Measurements from ENCODE around the gene CACNB2.

Gene CACNB2

DNA sequence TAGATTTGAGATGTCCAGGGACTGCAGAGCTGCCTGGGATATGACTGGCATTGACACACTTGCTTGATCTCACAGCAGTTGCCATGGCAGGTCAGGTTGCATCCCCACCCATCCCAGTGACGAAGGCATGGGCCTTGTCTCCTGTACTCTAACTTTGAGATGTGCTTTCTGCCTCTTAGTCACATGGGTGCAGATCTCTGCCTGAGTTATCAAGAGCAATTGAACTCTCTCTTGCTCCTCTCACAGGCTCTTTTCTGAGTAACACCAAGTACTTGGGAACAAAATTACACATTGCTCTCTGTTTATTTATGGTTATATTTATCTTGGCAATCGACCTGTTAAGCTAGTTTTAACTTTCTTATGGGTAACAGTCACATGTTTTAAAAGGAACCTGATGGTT, 273.8 kb downstream of the CACNB2 start:
- Mint-ChIP-seq H3K27me3 (ENCODE audit: low read depth) (no peaks in the 10 kb centered on the region), H3K9me3 (no peaks in the 10 kb centered on the region), H3K4me1 (no peaks in the 10 kb centered on the region), H3K36me3 (ENCODE audit: low read depth) (no peaks in the 10 kb centered on the region), H3K27ac (no peak overlapping the region), H3K4me3 (no peak overlapping the region)
- TF ChIP-seq, protein P1, sequence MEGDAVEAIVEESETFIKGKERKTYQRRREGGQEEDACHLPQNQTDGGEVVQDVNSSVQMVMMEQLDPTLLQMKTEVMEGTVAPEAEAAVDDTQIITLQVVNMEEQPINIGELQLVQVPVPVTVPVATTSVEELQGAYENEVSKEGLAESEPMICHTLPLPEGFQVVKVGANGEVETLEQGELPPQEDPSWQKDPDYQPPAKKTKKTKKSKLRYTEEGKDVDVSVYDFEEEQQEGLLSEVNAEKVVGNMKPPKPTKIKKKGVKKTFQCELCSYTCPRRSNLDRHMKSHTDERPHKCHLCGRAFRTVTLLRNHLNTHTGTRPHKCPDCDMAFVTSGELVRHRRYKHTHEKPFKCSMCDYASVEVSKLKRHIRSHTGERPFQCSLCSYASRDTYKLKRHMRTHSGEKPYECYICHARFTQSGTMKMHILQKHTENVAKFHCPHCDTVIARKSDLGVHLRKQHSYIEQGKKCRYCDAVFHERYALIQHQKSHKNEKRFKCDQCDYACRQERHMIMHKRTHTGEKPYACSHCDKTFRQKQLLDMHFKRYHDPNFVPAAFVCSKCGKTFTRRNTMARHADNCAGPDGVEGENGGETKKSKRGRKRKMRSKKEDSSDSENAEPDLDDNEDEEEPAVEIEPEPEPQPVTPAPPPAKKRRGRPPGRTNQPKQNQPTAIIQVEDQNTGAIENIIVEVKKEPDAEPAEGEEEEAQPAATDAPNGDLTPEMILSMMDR (IDR thresholded peaks at IDR 0.05; ENCODE audit: unreplicated experiment in 3 of 3) = no peak

DNA sequence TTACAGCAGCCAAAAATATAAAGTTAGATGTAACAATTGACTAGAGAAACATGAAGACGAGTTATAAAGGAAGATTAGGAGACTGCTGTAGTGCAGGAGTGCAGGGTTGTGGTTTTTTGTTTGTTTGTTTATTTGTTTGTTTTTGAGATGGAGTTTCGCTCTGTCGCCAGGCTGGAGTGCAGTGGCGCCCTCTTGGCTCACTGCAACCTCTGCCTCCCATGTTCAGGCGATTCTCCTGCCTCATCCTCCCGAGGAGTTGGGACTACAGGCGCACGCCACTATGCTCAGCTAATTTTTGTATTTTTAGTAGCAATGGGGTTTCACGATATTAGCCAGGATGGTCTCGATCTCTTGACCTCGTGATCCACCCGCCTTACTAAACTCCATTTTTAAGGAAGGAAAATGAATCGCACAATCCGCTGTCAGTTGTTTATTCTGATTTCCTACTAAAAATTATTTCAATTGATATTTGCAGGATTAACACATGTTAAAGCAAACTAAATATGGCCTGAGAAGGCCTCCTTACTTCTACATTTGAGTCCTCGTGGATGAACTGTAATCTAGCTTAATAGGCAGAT, 277.8 kb downstream of the CACNB2 start:
- no peaks in the 10 kb centered on the region for H3K36me3 Mint-ChIP-seq (ENCODE audit: low read depth)
- no peak overlapping the region for H3K27ac Mint-ChIP-seq
- no peaks in the 10 kb centered on the region for H3K27me3 Mint-ChIP-seq (ENCODE audit: low read depth)
- no peaks in the 10 kb centered on the region for H3K9me3 Mint-ChIP-seq
- H3K4me3 Mint-ChIP-seq = no peak overlapping the region
- no peaks in the 10 kb centered on the region for H3K4me1 Mint-ChIP-seq
- TF ChIP-seq, protein P1 (IDR thresholded peaks at IDR 0.05; ENCODE audit: unreplicated experiment in 3 of 3) = no peak

GRCh38 chr10:18418541-18419215, 278.5 kb downstream of the CACNB2 start:
- Mint-ChIP-seq H3K4me1 (no peaks in the 10 kb centered on the region), H3K9me3 (no peaks in the 10 kb centered on the region), H3K4me3 (no peak overlapping the region), H3K36me3 (ENCODE audit: low read depth) (no peaks in the 10 kb centered on the region), H3K27ac (no peak overlapping the region), H3K27me3 (ENCODE audit: low read depth) (no peaks in the 10 kb centered on the region)
- TF ChIP-seq, protein P1 (IDR thresholded peaks at IDR 0.05; ENCODE audit: unreplicated experiment in 3 of 3) = no peak

DNA sequence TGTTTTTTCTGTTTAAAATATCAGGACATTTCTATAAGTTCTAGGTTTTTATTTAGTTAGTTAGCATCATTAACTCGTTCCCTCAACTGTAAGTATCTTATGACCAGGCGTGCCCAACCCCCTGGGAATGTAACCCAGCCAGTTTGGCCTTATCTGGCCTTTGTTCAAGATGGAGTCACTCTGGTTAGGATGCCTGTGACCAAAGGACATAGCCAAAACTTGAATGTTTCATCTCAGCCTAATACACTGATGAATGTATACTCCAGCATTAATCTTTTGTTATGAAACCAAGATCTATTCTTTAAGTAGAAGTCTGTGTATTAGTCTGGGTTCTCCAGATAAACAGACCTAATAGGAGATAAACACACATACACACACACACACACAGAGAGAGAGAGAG, 279.7 kb downstream of the CACNB2 start:
- H3K36me3 Mint-ChIP-seq (ENCODE audit: low read depth) = no peaks in the 10 kb centered on the region
- H3K9me3 Mint-ChIP-seq = no peaks in the 10 kb centered on the region
- H3K4me3 Mint-ChIP-seq = no peak overlapping the region
- no peaks in the 10 kb centered on the region for H3K4me1 Mint-ChIP-seq
- TF ChIP-seq, protein P1 (IDR thresholded peaks at IDR 0.05; ENCODE audit: unreplicated experiment in 3 of 3) = no peak
- no peak overlapping the region for H3K27ac Mint-ChIP-seq
- H3K27me3 Mint-ChIP-seq (ENCODE audit: low read depth) = no peaks in the 10 kb centered on the region

DNA sequence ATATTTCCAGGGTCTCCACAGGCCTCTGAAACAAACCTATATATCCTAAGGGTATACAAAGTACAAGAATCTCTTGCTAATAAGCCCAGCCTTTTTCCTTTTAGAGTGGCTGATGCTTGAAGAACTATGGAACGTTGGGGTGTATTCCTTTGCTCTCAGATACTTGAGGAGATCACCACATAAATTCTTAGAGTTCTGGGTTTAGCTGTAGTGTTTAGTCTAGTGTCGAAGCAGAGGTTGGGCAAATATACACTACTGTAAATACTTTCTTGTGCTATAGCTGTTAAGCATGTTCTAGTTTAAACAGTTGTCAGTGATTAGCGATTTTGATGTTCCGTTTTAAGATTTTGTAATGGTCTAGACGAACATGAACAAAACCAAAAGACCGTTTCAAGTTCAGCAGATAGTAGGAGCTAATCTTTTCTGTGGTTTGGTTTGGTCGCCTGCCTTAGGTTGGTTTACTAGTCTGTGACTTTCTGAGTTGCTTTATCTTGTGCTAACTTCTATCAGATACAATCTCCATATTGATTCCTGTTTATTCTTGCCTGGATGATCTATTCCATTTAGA, 281.6 kb downstream of the CACNB2 start:
- Mint-ChIP-seq H3K36me3 (ENCODE audit: low read depth) (no peaks in the 10 kb centered on the region), H3K9me3 (no peaks in the 10 kb centered on the region), H3K4me1 (no peaks in the 10 kb centered on the region), H3K4me3 (no peak overlapping the region), H3K27ac (no peak overlapping the region), H3K27me3 (ENCODE audit: low read depth) (no peaks in the 10 kb centered on the region)
- TF ChIP-seq, protein P1 (IDR thresholded peaks at IDR 0.05; ENCODE audit: unreplicated experiment in 3 of 3) = no peak
